Activated CD4-positive, alpha-beta T cell treated with anti-CD3 and anti-CD28 coated beads, Interleukin-2, Interleukin-4, amounts not matched to agents 100 ng/mL and 50 ng/mL, durations not matched to agents 16 hours and 8 hours (primary cell): ENCODE results near the gene PCSK5.

ENCODE experiments used
- DNase-seq: peaks from one replicate; pipeline ENCODE4 v3.0.0-alpha.2; 2020; ENCODE audit warnings: low spot score

Gene PCSK5

GRCh38 chr9:76191493-76191892 lies 301.0 kb downstream of the PCSK5 start:
- DNase-seq, result no peak

- DNase-seq, result no peak
These were observed 301.5 kb downstream of the PCSK5 start for GRCh38 chr9:76192013-76192412.

GRCh38 chr9:76194896-76195295 lies 304.4 kb downstream of the PCSK5 start:
- DNase-seq, result no peak

- no peak for DNase-seq
These were observed 307.9 kb downstream of the PCSK5 start for GRCh38 chr9:76198336-76198735.

GRCh38 chr9:76200315-76200714 lies 309.8 kb downstream of the PCSK5 start:
- no peak for DNase-seq

GRCh38 chr9:76200745-76201144 lies 310.3 kb downstream of the PCSK5 start:
- no peak for DNase-seq

- DNase-seq, result no peak
These were observed 312.9 kb downstream of the PCSK5 start for GRCh38 chr9:76203373-76203772.

GRCh38 chr9:76206821-76207220 lies 316.3 kb downstream of the PCSK5 start:
- no peak for DNase-seq

- DNase-seq, result no peak
These were observed 323.3 kb downstream of the PCSK5 start for GRCh38 chr9:76213751-76214150.

- DNase-seq, result no peak
These were observed 324.6 kb downstream of the PCSK5 start for GRCh38 chr9:76215066-76215465.

- no peak for DNase-seq
These were observed 325.7 kb downstream of the PCSK5 start for GRCh38 chr9:76216161-76216649.

GRCh38 chr9:76218117-76218885 lies 327.8 kb downstream of the PCSK5 start:
- DNase-seq, result no peak

GRCh38 chr9:76218886-76219445 lies 328.5 kb downstream of the PCSK5 start:
- DNase-seq, result no peak

- DNase-seq, result no peak
These were observed 329.2 kb downstream of the PCSK5 start for GRCh38 chr9:76219560-76220151.

- no peak for DNase-seq
These were observed 330.9 kb downstream of the PCSK5 start for GRCh38 chr9:76221423-76221822.

- no peak for DNase-seq
These were observed 333.4 kb downstream of the PCSK5 start for GRCh38 chr9:76223749-76224340.

- DNase-seq, result no peak
These were observed 336.7 kb downstream of the PCSK5 start for GRCh38 chr9:76227156-76227555.

GRCh38 chr9:76231001-76231400 lies 340.5 kb downstream of the PCSK5 start:
- DNase-seq, result no peak

- DNase-seq, result no peak
These were observed 342.5 kb downstream of the PCSK5 start for GRCh38 chr9:76232861-76233489.

- DNase-seq, result no peak
These were observed 350.1 kb downstream of the PCSK5 start for GRCh38 chr9:76240578-76240977.

- DNase-seq, result no peak
These were observed 355.0 kb downstream of the PCSK5 start for GRCh38 chr9:76245518-76245917.

- DNase-seq, result no peak
These were observed 356.2 kb downstream of the PCSK5 start for GRCh38 chr9:76246680-76247079.
